Pancreas (tissue), 10 donors: Measurements from ENCODE around the gene C2CD4C. TPM values are rescaled to one million over a fixed set of nuclear protein-coding genes. Genes with fewer than 3 reads are reported as not detected.
A peak's percentile ranks its signal among the peaks of the same experiment; 100 is the strongest.
"Not testable (repeated sequence)": the region's sequence is repeated elsewhere in the genome, so short reads cannot be mapped to it uniquely, and the experiment has no call there.

Source experiments
- ATAC-seq, 4 donors: fragments of 200-7000 bp; cut with Tn5 transposase; one replicate each; pipeline versions ENCODE4 v1.8.0 to v1.9.1; 2020; ENCODE audit warnings: mild to moderate bottlenecking in 4 of 4, moderate library complexity in 4 of 4
- DNase-seq, 6 donors: peaks; one replicate each; pipeline ENCODE4 v3.0.0-alpha.2; 2020
- FAIRE-seq: peaks from 2 replicates; lab custom pipeline; 2012; peaks lifted over from hg19 to GRCh38; lab: Jason Lieb, UNC
- H3K27ac ChIP-seq, 4 donors: fragments of 200-600 bp; sonication (generic); 1 replicate in 3 of 4; 2 replicates in 1 of 4; pipeline versions ENCODE4 v1.5.0 to v1.8.0; 2020
- H3K27me3 ChIP-seq, 4 donors: fragments of 200-600 bp; one replicate each; pipeline ENCODE4 v1.8.0; 2021
- H3K36me3 ChIP-seq, 3 donors: fragments of 200-600 bp; sonication (generic) in 1 of 3; one replicate each; pipeline versions ENCODE4 v1.5.0 to v1.8.0; 2020 to 2021
- H3K4me1 ChIP-seq, 3 donors: fragments of 200-600 bp; one replicate each; pipeline ENCODE4 v1.8.0; 2021
- H3K4me3 ChIP-seq, 4 donors: fragments of 200-600 bp; sonication (generic) in 2 of 4; one replicate each; pipeline versions ENCODE4 v1.5.0 to v1.8.0; 2020 to 2021
- H3K9me3 ChIP-seq, 4 donors: fragments of 200-600 bp; one replicate each; pipeline ENCODE4 v1.8.0; 2021
- CTCF ChIP-seq, 4 donors: fragments of 200-600 bp; sonication (generic) in 3 of 4; IDR thresholded peaks; one replicate each; pipeline versions ENCODE4 v1.5.0 to v1.8.0; 2021; ENCODE audit warnings: antibody characterized with exemption in 4 of 4
- WGBS, 2 donors: extraction: QIAGEN DNeasy Blood & Tissue Kit; methylation state at CpG; one replicate each; pipeline ENCODE4 v1.1.7; 2013; 5-methylcytosine and 5-hydroxymethylcytosine counted together
- intact Hi-C, 3 donors: fragments of 100-400 bp; cut with DNase I; formaldehyde crosslinking; loops; one replicate each; pipeline versions ENCODE4 v1.11.1 to v1.14.2; 2022
- polyA plus RNA-seq, 2 donors: library from polyadenylated mRNA; stranded (reverse); fragments of 200-250 nt; gene quantifications; one replicate each; pipeline ENCODE4 v1.2.3, GENCODE V29; 2013
- total RNA-seq, 6 donors: library from RNA; stranded (reverse); fragmentation: NEBNext Ultra II Directional in 4 of 6; extraction: Animal tissue kit (Norgen Biotek cat#: 25700) in 4 of 6; gene quantifications; one replicate each; pipeline versions ENCODE4 v1.2.1 to v1.2.4, GENCODE V29; 2021 to 2023
- donor health status: healthy with polysubstance abuse.
- donor health status: DM: no; HTN: no; CAD: no; lungs with moderate emphysema.
- donor health status: DM: no; HTN: no; CAD: no.
- donor health status: control.
- donor health status: control.
- donor health status: Bipolar disorder and iron deficiency.
- donor health status: DM: yes; HTN: yes; CAD: no.
- donor health status: DM: no; HTN: no; CAD: no.
- donor health status: DM: no; HTN: no; CAD: no.
- donor health status: DM: yes; HTN: yes; CAD: no.

C2CD4C gene
- total and polyA plus RNA-seq, 8 donors = 0.16 to 2.1 (median 0.90) TPM

- ATAC-seq = no peak
- no peak overlapping the region for H3K4me3 ChIP-seq
- H3K27ac ChIP-seq = no peak overlapping the region
- no peaks in the 10 kb centered on the region for H3K4me1 ChIP-seq
- intact Hi-C loops = no loop called here
- TF ChIP-seq CTCF (IDR thresholded peaks at IDR 0.05) = no peak
- peak in 1 of 6 donors; percentile 55 for DNase-seq
- FAIRE-seq = no peak
- H3K27me3 ChIP-seq = no peaks in the 10 kb centered on the region
- WGBS, 2 donors = 94% methylated on average over 29 to 31 of the region's 31 CpGs
- no peaks in the 10 kb centered on the region for H3K9me3 ChIP-seq
- H3K36me3 ChIP-seq = no peaks in the 10 kb centered on the region
Measured at GRCh38 chr19:455851-456546, 47.1 kb upstream of the C2CD4C start.

- Histone ChIP-seq H3K36me3 (no peaks in the 10 kb centered on the region), H3K27me3 (no peaks in the 10 kb centered on the region), H3K27ac (no peak overlapping the region), H3K9me3 (no peaks in the 10 kb centered on the region), H3K4me3 (no peak overlapping the region), H3K4me1 (no peaks in the 10 kb centered on the region)
- WGBS, 2 donors = 95 to 96% methylated on average over 39 of the region's 39 CpGs
- no peak for ATAC-seq
- FAIRE-seq = no peak
- TF ChIP-seq CTCF (IDR thresholded peaks at IDR 0.05) = no peak
- DNase-seq = peak in 1 of 6 donors; percentile 12
- intact Hi-C loops = no loop called here
Measured at GRCh38 chr19:455031-455705, 46.2 kb upstream of the C2CD4C start.

GRCh38 chr19:453606-454005 lies 44.7 kb upstream of the C2CD4C start:
- no peaks in the 10 kb centered on the region for H3K4me1 ChIP-seq
- 93 to 97% methylated on average over 22 of the region's 22 CpGs for WGBS, 2 donors
- DNase-seq = peak in 1 of 6 donors; percentile 41
- no peaks in the 10 kb centered on the region for H3K27me3 ChIP-seq
- H3K9me3 ChIP-seq = no peaks in the 10 kb centered on the region
- intact Hi-C loops = no loop called here
- FAIRE-seq = no peak
- no peak for TF ChIP-seq CTCF (IDR thresholded peaks at IDR 0.05)
- H3K27ac ChIP-seq = no peak overlapping the region
- no peaks in the 10 kb centered on the region for H3K36me3 ChIP-seq
- H3K4me3 ChIP-seq = no peak overlapping the region
- no peak for ATAC-seq

GRCh38 chr19:452829-453228 lies 43.9 kb upstream of the C2CD4C start:
- Histone ChIP-seq H3K27ac (no peak overlapping the region), H3K4me1 (no peaks in the 10 kb centered on the region), H3K36me3 (no peaks in the 10 kb centered on the region), H3K9me3 (no peaks in the 10 kb centered on the region), H3K4me3 (no peak overlapping the region), H3K27me3 (no peaks in the 10 kb centered on the region)
- ATAC-seq = no peak
- no peak for TF ChIP-seq CTCF (IDR thresholded peaks at IDR 0.05)
- intact Hi-C loops = no loop called here
- 93 to 94% methylated on average over 16 of the region's 16 CpGs for WGBS, 2 donors
- DNase-seq = no peak
- no peak for FAIRE-seq

GRCh38 chr19:450912-451481 lies 42.0 kb upstream of the C2CD4C start:
- H3K4me1 ChIP-seq, H3K36me3 ChIP-seq, FAIRE-seq, ATAC-seq, H3K4me3 ChIP-seq, H3K27ac ChIP-seq, intact Hi-C loops, H3K9me3 ChIP-seq, H3K27me3 ChIP-seq, DNase-seq: not testable (repeated sequence)
- WGBS, 2 donors = 95 to 98% methylated on average over 33 of the region's 33 CpGs
